Liver (tissue), 3 donors: ENCODE data around the gene S100A1.

Experiments
- FOXA1 ChIP-seq: IDR thresholded peaks from 2 replicates; pipeline ENCODE4 v1.6.1; 2016; ENCODE audit warnings: antibody characterized with exemption
- GABPA ChIP-seq, 2 donors: IDR thresholded peaks in 1 of 2; conservative IDR thresholded peaks in 1 of 2; 2 replicates each; pipeline ENCODE4 v1.6.1; 2016; ENCODE audit warnings: antibody characterized with exemption in 2 of 2, mild to moderate bottlenecking in 1 of 2, moderate library complexity in 1 of 2
- NR2F2 ChIP-seq: IDR thresholded peaks from 2 replicates; pipeline ENCODE4 v1.6.1; 2016; ENCODE audit warnings: antibody characterized with exemption
- RAD21 ChIP-seq, 2 donors: IDR thresholded peaks; 2 replicates each; pipeline ENCODE4 v1.6.1; 2016; ENCODE audit warnings: antibody characterized with exemption in 2 of 2, mild to moderate bottlenecking in 2 of 2
- SP1 ChIP-seq: IDR thresholded peaks from 2 replicates; pipeline ENCODE4 v1.6.1; 2018; ENCODE audit warnings: antibody characterized with exemption, mild to moderate bottlenecking
- TF ChIP-seq, protein P1 (sequence below): IDR thresholded peaks from 2 replicates; pipeline ENCODE4 v1.6.1; 2016; ENCODE audit warnings: antibody characterized with exemption
- TF ChIP-seq, protein P2 (sequence below): fragments of 150-350 bp; IDR thresholded peaks from 2 replicates; pipeline ENCODE4 v1.5.1; 2017; ENCODE audit warnings: improper control_type of control experiment, low read depth, low read length; ENCODE audit not compliant: missing input control
- TF ChIP-seq, protein P3 (sequence below): IDR thresholded peaks from 2 replicates; pipeline ENCODE4 v1.6.1; 2016; ENCODE audit warnings: antibody characterized with exemption, mild to moderate bottlenecking
- donor health status: healthy.
- donor health status: healthy.

DNA sequence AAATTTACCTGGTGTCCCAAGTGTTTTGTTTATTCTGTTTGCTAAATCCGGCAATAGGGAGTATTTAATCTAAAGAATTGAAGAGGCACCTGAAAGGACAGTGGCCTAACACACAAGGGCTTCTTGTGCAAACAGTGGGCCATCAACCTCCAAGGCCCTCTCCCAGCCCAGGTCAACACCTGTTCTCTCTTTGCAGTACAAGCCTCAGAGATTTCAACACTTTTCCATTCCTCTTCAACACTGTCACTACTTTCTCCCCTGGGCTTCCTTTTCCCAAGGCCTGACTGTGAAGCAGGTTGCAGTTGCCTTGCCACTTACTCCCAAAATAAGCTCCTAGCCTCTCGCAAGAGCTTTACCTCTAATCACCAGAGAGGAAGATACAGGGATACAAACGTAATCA lies 27.1 kb downstream of the S100A1 start:
- TF ChIP-seq RAD21 (IDR thresholded peaks at IDR 0.05), result no peak
- TF ChIP-seq GABPA (IDR thresholded peaks at IDR 0.05 in 1 of 2, conservative IDR thresholded peaks at IDR 0.05 in 1 of 2), result no peak
- TF ChIP-seq, protein P1, sequence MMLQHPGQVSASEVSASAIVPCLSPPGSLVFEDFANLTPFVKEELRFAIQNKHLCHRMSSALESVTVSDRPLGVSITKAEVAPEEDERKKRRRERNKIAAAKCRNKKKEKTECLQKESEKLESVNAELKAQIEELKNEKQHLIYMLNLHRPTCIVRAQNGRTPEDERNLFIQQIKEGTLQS, result no peak
- TF ChIP-seq, protein P2, sequence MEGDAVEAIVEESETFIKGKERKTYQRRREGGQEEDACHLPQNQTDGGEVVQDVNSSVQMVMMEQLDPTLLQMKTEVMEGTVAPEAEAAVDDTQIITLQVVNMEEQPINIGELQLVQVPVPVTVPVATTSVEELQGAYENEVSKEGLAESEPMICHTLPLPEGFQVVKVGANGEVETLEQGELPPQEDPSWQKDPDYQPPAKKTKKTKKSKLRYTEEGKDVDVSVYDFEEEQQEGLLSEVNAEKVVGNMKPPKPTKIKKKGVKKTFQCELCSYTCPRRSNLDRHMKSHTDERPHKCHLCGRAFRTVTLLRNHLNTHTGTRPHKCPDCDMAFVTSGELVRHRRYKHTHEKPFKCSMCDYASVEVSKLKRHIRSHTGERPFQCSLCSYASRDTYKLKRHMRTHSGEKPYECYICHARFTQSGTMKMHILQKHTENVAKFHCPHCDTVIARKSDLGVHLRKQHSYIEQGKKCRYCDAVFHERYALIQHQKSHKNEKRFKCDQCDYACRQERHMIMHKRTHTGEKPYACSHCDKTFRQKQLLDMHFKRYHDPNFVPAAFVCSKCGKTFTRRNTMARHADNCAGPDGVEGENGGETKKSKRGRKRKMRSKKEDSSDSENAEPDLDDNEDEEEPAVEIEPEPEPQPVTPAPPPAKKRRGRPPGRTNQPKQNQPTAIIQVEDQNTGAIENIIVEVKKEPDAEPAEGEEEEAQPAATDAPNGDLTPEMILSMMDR, result no peak
- no peak for TF ChIP-seq SP1
- TF ChIP-seq FOXA1, result no peak
- TF ChIP-seq NR2F2, result no peak
- TF ChIP-seq, protein P3, sequence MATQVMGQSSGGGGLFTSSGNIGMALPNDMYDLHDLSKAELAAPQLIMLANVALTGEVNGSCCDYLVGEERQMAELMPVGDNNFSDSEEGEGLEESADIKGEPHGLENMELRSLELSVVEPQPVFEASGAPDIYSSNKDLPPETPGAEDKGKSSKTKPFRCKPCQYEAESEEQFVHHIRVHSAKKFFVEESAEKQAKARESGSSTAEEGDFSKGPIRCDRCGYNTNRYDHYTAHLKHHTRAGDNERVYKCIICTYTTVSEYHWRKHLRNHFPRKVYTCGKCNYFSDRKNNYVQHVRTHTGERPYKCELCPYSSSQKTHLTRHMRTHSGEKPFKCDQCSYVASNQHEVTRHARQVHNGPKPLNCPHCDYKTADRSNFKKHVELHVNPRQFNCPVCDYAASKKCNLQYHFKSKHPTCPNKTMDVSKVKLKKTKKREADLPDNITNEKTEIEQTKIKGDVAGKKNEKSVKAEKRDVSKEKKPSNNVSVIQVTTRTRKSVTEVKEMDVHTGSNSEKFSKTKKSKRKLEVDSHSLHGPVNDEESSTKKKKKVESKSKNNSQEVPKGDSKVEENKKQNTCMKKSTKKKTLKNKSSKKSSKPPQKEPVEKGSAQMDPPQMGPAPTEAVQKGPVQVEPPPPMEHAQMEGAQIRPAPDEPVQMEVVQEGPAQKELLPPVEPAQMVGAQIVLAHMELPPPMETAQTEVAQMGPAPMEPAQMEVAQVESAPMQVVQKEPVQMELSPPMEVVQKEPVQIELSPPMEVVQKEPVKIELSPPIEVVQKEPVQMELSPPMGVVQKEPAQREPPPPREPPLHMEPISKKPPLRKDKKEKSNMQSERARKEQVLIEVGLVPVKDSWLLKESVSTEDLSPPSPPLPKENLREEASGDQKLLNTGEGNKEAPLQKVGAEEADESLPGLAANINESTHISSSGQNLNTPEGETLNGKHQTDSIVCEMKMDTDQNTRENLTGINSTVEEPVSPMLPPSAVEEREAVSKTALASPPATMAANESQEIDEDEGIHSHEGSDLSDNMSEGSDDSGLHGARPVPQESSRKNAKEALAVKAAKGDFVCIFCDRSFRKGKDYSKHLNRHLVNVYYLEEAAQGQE, result no peak
